Stimulated activated CD4-positive, alpha-beta T cell treated with anti-CD3 and anti-CD28 coated beads, Interleukin-12 subunit alpha, Interleukin-12 subunit beta, amount 100 ng/mL, for 4 hours (primary cell): ENCODE data around the gene DPP10.

Experiments used
- DNase-seq: peaks from one replicate; pipeline ENCODE4 v3.0.0-alpha.2; 2020

DPP10 gene

DNA sequence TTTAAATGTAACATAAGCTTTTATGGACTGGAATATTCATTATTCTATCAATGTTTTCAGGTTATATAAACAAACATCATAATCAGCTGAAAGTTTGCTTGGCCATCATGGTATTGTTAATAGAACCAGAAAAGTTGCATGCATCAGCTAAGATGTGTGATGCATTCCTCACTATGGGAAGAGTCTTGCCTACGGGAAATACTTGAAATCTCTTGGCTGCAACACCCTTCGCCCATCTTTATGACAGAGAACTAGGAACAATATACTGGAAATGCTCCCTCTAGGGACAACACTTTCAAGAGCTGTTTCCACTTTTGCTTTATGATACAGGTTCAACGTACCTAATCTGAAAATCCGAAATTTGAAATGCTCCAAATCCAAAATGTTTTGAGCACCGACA, 1390.8 kb downstream of the DPP10 start:
- DNase-seq = no peak

DNA sequence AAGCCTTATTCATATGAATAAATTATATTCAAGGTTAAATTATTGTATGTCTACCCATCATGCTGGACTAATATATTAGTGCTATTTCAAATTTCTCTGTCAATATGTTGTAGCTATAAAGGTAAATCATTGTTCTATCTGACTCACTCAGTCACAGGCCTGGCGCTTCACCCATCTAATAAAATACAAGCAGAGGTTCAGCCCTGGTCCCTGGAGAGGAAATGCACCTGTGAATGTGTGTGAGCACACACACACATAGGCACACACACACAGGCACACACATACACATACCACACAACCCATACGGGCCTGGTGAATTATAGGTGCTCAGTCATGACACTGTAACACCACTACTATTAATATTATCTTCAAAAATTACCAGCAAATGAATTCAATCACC, 1396.1 kb downstream of the DPP10 start:
- no peak for DNase-seq

DNA sequence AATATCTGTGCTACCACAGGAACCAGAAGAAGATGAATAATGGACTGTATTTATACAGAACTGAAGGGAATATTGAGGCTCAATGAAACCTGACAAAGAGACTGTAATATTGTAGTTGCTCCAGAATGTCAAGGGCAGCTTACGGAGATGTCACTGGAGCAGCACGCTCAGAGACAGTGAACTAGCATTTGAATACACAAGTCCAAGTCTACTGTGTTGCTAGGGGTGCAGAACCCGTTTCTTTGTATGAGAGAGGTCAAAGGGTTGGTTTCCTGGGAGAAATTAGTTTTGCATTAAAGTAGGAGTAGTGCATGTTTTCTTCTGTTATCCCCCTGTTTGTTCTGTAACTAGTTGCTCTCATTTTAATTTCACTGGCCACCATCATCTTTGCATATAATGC, 1399.9 kb downstream of the DPP10 start:
- DNase-seq = no peak

DNA sequence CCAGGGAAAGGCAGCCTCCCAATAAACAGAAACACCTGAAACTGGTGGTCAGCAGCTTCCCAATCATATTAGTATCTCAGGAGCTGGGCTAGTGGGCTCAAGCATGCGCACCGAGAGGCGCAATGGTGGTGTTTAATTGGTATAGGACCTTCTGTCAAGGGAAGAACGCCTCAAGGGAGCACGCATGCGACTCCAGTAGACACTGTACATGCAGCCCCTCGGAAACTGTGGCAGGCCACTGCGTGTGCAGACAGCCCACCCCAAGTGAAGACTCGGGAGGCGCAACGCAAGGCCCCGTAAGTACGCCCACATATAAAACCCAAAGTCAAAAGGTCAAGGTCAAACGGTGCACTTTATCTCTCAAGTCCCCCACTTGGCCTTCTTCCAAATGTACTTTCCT, 1405.8 kb downstream of the DPP10 start:
- no peak for DNase-seq

DNA sequence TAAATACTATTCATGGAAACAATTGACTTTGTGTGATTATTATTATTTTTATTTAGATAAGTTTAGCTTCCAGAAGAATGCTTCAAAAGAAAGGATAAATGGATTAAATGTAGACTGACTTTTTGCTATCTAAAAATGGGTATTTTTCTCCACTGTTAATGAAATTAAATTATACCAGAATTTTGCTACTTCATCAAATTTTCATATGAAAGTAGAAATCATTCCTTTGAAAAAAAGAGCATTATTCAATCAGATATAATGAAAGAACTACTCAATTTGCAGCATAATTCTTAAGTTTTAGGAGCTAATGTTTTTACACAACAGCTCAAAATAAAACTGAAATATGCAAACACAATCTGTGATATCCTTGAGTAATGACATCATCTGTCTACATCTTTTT, 1424.6 kb downstream of the DPP10 start:
- no peak for DNase-seq

DNA sequence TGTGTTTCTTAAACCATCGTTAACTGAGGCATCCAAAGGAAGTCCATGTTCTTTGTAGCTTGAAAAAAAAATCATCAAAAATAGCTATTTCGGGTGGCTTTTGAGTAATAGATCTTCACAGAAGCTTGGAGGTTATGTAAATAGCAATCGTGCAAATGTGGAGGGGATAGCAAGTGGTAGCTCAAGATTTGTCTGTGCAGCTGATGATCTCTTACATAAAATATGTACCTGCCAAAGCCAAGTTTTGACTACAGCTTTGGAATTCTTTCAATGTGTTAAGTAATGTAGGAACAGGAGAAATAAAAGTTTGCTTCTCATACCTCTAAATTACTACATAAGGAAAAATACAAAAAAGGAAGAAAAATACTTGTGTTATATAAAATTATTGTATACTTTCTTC, 1432.0 kb downstream of the DPP10 start:
- DNase-seq = no peak

DNA sequence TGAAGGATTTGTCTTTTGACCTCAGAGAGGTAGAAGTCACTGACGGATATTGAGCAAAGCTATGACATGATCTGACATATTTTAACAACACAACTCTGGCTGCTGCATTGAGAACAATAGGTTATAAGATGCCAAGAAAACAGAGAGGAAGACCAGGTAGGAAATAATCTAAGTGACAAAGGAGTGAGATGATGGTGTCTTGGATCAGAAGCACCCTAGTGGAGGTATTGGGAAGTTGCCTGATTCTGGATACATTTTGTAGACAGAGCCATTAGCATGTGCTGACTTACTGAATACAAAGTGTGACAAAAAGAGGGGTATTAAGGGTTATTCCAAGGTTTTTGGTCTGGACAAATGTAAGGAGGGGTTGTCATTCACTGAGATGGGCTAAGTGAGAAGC, 1438.1 kb downstream of the DPP10 start:
- no peak for DNase-seq

DNA sequence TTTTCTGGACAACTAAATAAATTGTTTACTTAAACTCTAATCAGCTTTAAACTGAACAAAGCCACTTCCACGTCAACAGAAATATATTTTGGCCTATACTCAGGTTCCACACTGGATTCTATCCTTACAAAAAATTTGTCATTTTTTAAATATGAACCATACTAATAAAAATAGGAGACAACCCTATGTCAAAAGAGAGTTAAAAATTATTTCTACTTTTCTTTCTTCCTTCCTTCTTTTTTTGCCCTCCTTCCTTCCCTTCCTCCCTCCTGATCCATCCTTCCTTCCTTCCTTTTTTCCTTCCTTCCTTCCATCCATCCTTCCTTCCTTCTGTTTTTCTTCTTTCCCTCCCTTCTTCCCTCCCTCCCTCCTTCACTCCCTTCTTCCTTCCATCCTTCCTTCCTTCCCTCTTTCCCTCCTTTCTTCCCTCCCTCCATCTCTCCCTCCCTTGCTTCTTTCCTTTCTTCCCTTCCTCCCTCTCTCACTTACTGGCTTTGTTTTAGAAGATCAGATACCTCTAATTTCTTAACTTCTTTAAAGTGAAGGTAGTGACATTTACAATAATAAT, 1444.9 kb downstream of the DPP10 start:
- DNase-seq = no peak
